ENCODE results near the gene SLC22A17.

GRCh38 chr14:23308721-23309445, 43.8 kb downstream of the SLC22A17 start:
- no peak for TF ChIP-seq POLR2A (IDR thresholded peaks at IDR 0.05)
- no peak for TF ChIP-seq CTCF (IDR thresholded peaks at IDR 0.05)

Data from right lobe of liver (tissue), 4 donors.